Measurements from ENCODE around the gene RRP1B.
"Not testable (repeated sequence)": the region's sequence is repeated elsewhere in the genome, so short reads cannot be mapped to it uniquely, and the experiment has no call there.

Gene RRP1B

GRCh38 chr21:43659136-43660000 is at the start of gene RRP1B, which contains the start of gene HSF2BP:
TSS of gene RRP1B (plus strand) at chr21:43659560. CDS start at chr21:43659665, 105 bp downstream.
TSS of gene HSF2BP (minus strand) at chr21:43659488. CDS start at chr21:43658096, 1,392 bp downstream.
- no peak for TF ChIP-seq CTCF (IDR thresholded peaks at IDR 0.05; ENCODE audit: extremely low read depth, insufficient read depth, missing control alignments)
- in situ Hi-C loops (cut with MboI; ENCODE audit: low pct_unique_long_range_greater_than_20kb, low sequenced_read_pairs, unreplicated experiment), result no loop called here

GRCh38 chr21:43611598-43612369 is 47.6 kb upstream of the RRP1B start:
- TF ChIP-seq CTCF (IDR thresholded peaks at IDR 0.05; ENCODE audit: extremely low read depth, insufficient read depth, missing control alignments), result peak; percentile 63
- in situ Hi-C loops (cut with MboI; ENCODE audit: low pct_unique_long_range_greater_than_20kb, low sequenced_read_pairs, unreplicated experiment), result no loop called here
- DNase-seq (ENCODE audit: low spot score), result peak; percentile 62

More at GRCh38 chr21:43659136-43660000, at the start of gene RRP1B, which contains the start of gene HSF2BP:
- DNase-seq (ENCODE audit: low spot score), result peak; percentile 96

- peak; percentile 67 for DNase-seq (ENCODE audit: low spot score)
- in situ Hi-C loops (cut with MboI; ENCODE audit: low pct_unique_long_range_greater_than_20kb, low sequenced_read_pairs, unreplicated experiment), result no loop called here
- no peak for TF ChIP-seq CTCF (IDR thresholded peaks at IDR 0.05; ENCODE audit: extremely low read depth, insufficient read depth, missing control alignments)
Observed at GRCh38 chr21:43613755-43614638, 45.4 kb upstream of the RRP1B start.

GRCh38 chr21:43614839-43615238 is 44.5 kb upstream of the RRP1B start:
- DNase-seq (ENCODE audit: low spot score), result no peak
- TF ChIP-seq CTCF (IDR thresholded peaks at IDR 0.05; ENCODE audit: extremely low read depth, insufficient read depth, missing control alignments), result no peak
- in situ Hi-C loops (cut with MboI; ENCODE audit: low pct_unique_long_range_greater_than_20kb, low sequenced_read_pairs, unreplicated experiment), result no loop called here

GRCh38 chr21:43616861-43617260 is 42.5 kb upstream of the RRP1B start:
- DNase-seq (ENCODE audit: low spot score); in situ Hi-C loops (cut with MboI; ENCODE audit: low pct_unique_long_range_greater_than_20kb, low sequenced_read_pairs, unreplicated experiment): not testable (repeated sequence)

GRCh38 chr21:43618940-43619339 is 40.4 kb upstream of the RRP1B start:
- in situ Hi-C loops (cut with MboI; ENCODE audit: low pct_unique_long_range_greater_than_20kb, low sequenced_read_pairs, unreplicated experiment), result no loop called here
- no peak for TF ChIP-seq CTCF (IDR thresholded peaks at IDR 0.05; ENCODE audit: extremely low read depth, insufficient read depth, missing control alignments)
- no peak for DNase-seq (ENCODE audit: low spot score)
